VCaP (cell line): ENCODE data around the gene KRTAP19-8.

ENCODE experiments used
- H3K27ac ChIP-seq: fragments of 450-650 bp; 2 replicates; pipeline ENCODE4 v1.5.1; 2017
- CTCF ChIP-seq: fragments of 450-650 bp; conservative IDR thresholded peaks from 2 replicates; pipeline ENCODE4 v1.5.1; 2017; ENCODE audit warnings: mild to moderate bottlenecking, moderate library complexity

KRTAP19-8 gene

DNA sequence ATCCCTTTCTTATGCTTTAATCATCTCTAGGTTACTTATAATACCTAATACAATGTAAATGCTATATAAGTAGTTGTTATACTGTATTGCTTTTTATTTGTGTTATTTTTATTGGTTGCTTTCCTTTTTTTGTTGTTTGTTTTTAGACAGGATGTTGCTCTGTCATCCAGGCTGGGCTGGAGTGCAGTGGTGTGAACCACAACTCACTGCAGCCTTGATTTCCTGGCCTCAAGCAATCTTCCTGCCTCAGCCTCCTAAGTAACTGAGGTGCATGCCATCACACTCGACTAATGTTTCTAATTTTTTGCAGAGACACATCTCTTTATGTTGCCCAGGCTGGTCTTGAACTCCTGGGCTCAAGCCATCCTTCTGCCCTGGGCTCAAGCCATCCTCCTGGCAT lies 26.9 kb downstream of the KRTAP19-8 start:
- no peak overlapping the region for H3K27ac ChIP-seq
- no peak for TF ChIP-seq CTCF

- no peak overlapping the region for H3K27ac ChIP-seq
- TF ChIP-seq CTCF = no peak
Measured at GRCh38 chr21:31008355-31008754, 29.9 kb downstream of the KRTAP19-8 start.

DNA sequence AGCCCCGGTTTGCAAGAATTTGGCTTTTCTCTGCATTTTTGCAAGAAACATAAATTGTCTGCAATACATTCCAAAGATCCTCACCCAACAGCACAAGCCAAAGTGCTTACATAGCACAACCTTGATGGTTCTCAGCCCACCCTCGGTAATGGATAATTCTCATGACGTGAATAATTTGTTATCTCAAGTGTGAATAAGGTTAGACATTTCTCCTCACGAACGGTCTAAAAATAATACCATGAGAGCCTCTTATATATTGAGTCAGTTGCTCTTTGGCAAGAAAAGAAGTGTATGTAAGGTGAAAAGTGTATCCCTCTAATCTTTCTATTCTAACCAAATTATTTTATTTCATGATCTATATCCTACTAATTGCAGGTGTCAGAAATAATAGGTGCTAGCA lies 33.3 kb downstream of the KRTAP19-8 start:
- TF ChIP-seq CTCF = no peak
- no peak overlapping the region for H3K27ac ChIP-seq

DNA sequence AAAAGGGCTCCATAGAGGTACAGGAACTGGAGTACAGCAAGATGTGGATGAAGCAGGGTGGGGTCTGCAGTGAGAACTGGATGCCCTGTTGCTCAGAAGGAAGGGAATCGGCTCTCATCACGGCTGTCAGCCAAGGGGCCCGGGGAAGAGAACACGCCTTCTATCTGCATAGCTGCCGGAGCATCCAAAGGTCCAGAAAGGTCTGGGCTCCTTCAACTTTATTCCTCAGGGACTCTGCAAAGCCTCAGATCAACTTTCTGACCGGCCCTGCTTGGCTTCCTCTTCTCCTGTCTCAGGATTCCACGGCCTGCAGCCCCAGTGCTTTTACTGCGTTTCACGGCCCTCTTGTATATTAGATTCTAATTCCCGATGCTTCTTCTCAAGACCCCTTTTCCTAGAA lies 34.8 kb downstream of the KRTAP19-8 start:
- no peak for TF ChIP-seq CTCF
- no peak overlapping the region for H3K27ac ChIP-seq

- no peak overlapping the region for H3K27ac ChIP-seq
- no peak for TF ChIP-seq CTCF
Measured at GRCh38 chr21:30997541-30997940, 40.7 kb downstream of the KRTAP19-8 start.

- TF ChIP-seq CTCF = no peak
- H3K27ac ChIP-seq = no peak overlapping the region
Measured at GRCh38 chr21:30996728-30997127, 41.5 kb downstream of the KRTAP19-8 start.

DNA sequence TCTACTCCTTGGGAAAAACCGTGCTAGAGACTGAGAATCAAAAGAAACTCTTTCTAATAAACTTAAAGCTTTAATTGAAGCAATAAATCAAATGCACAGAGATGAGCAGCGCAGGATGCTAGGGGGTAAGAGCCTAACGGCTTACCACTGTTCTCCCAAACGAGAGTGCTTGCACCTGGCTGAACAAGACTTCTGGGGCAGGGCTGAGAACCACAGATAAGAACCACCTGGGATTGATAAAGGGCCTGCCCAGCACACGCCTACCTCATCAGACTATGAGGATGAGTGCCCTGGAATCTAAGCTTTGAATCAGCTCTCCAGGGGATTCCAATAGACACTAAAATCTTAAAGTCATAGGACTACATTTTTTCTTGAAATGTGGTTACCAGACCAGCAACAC lies 43.3 kb downstream of the KRTAP19-8 start:
- no peak overlapping the region for H3K27ac ChIP-seq
- TF ChIP-seq CTCF = no peak
